IMR-90 (cell line): ENCODE measurements around the gene TAT. TPM values are rescaled to one million over a fixed set of nuclear protein-coding genes. Genes with fewer than 3 reads are reported as not detected.

Experiments used
- ATAC-seq: fragments of 200-7000 bp; cut with Tn5 transposase; 2 replicates; pipeline ENCODE4 v1.9.1; 2020; ENCODE audit warnings: low read depth, mild to moderate bottlenecking, moderate library complexity
- BruUV-seq: library from RNA; stranded (reverse); fragments of 400-500 nt; replicated peaks from 2 replicates; lab custom pipeline; 2021; lab: Mats Ljungman, UMichigan
- CTCF ChIA-PET: fragments of 300-600 bp; formaldehyde crosslinking; extraction: SDS; loops from one replicate; lab custom pipeline; 2021; ENCODE audit warnings: antibody characterized with exemption; lab: Yijun Ruan, JAX
- POLR2A ChIA-PET: fragments of 300-600 bp; sonication (Branson Sonifier 250); formaldehyde crosslinking; loops from one replicate; lab custom pipeline; 2022; ENCODE audit warnings: antibody characterized with exemption; ENCODE audit not compliant: unreplicated experiment; lab: Charles Lee
- DNase-seq: peaks from one replicate; pipeline ENCODE4 v3.0.0; 2013
- H2AFZ ChIP-seq: replicated peaks from 2 replicates; pipeline ENCODE3; 2013; ENCODE audit warnings: low read length, mild to moderate bottlenecking; ENCODE audit not compliant: poor library complexity
- H2AK5ac ChIP-seq: 2 replicates; pipeline ENCODE4 v1.6.1; 2013; ENCODE audit warnings: low read depth, low read length, inconsistent platforms
- H2AK9ac ChIP-seq: replicated peaks from 2 replicates; pipeline ENCODE3; 2013; ENCODE audit warnings: mild to moderate bottlenecking, low read depth, low read length, moderate library complexity; ENCODE audit not compliant: poor library complexity
- H2BK120ac ChIP-seq: 2 replicates; pipeline ENCODE4 v1.6.1; 2013; ENCODE audit warnings: low read depth, low read length, inconsistent platforms
- H2BK15ac ChIP-seq: 3 replicates; pipeline ENCODE4 v1.6.1; 2013; ENCODE audit warnings: low read depth, low read length, inconsistent platforms
- H2BK20ac ChIP-seq: 2 replicates; pipeline ENCODE4 v1.6.1; 2013; ENCODE audit warnings: low read depth, mild to moderate bottlenecking, inconsistent platforms, low read length, moderate library complexity
- H2BK5ac ChIP-seq: 2 replicates; pipeline ENCODE4 v1.6.1; 2013; ENCODE audit warnings: mild to moderate bottlenecking, low read depth, low read length, inconsistent platforms; ENCODE audit not compliant: poor library complexity, severe bottlenecking
- H3K14ac ChIP-seq: replicated peaks from 2 replicates; pipeline ENCODE4 v1.6.1; 2013; ENCODE audit warnings: low read depth, low read length, inconsistent platforms
- H3K18ac ChIP-seq: 2 replicates; pipeline ENCODE4 v1.6.1; 2013; ENCODE audit warnings: low read depth, low read length, control low read depth
- H3K23ac ChIP-seq: 2 replicates; pipeline ENCODE4 v1.6.1; 2013; ENCODE audit warnings: low read depth, low read length, inconsistent platforms
- H3K27ac ChIP-seq: 2 replicates; pipeline ENCODE4 v1.5.1; 2013; ENCODE audit warnings: mild to moderate bottlenecking, control low read depth, low read length; ENCODE audit not compliant: insufficient read depth
- H3K27me3 ChIP-seq: 2 replicates; pipeline ENCODE4 v1.6.1; 2013; ENCODE audit warnings: low read length; ENCODE audit not compliant: control insufficient read depth, insufficient read depth
- H3K36me3 ChIP-seq: 2 replicates; pipeline ENCODE4 v1.6.1; 2013; ENCODE audit warnings: low read length, mixed read lengths; ENCODE audit not compliant: control insufficient read depth, insufficient read depth
- H3K4ac ChIP-seq: 2 replicates; pipeline ENCODE4 v1.6.1; 2013; ENCODE audit warnings: low read depth, low read length, inconsistent platforms
- H3K4me1 ChIP-seq: 2 replicates; pipeline ENCODE4 v1.6.1; 2013; ENCODE audit warnings: low read length, mixed read lengths; ENCODE audit not compliant: control insufficient read depth, insufficient read depth
- H3K4me2 ChIP-seq: 2 replicates; pipeline ENCODE4 v1.6.1; 2013; ENCODE audit warnings: low read depth, mild to moderate bottlenecking, control low read depth, low read length, moderate library complexity
- H3K4me3 ChIP-seq: 2 replicates; pipeline ENCODE4 v1.5.1; 2013; ENCODE audit warnings: low read depth, mild to moderate bottlenecking, control low read depth, low read length, moderate library complexity; ENCODE audit not compliant: insufficient read depth
- H3K56ac ChIP-seq: 2 replicates; pipeline ENCODE4 v1.6.1; 2013; ENCODE audit warnings: low read length, inconsistent platforms; ENCODE audit not compliant: insufficient read depth; ENCODE audit errors: extremely low read depth
- H3K79me1 ChIP-seq, 2 experiments: 2 replicates each; pipeline ENCODE4 v1.6.1; 2013; ENCODE audit warnings: low read length in 2 of 2, inconsistent platforms in 1 of 2, low read depth in 1 of 2
- H3K9ac ChIP-seq: 2 replicates; pipeline ENCODE4 v1.6.1; 2013; ENCODE audit warnings: low read depth, low read length, control low read depth
- H3K9me1 ChIP-seq: 2 replicates; pipeline ENCODE4 v1.6.1; 2013; ENCODE audit warnings: low read length, inconsistent platforms; ENCODE audit not compliant: insufficient read depth
- H3K9me3 ChIP-seq: 2 replicates; pipeline ENCODE4 v1.6.1; 2013; ENCODE audit warnings: low read length; ENCODE audit not compliant: control insufficient read depth, insufficient read depth
- H4K20me1 ChIP-seq: 2 replicates; pipeline ENCODE4 v1.6.1; 2013; ENCODE audit warnings: low read length, inconsistent platforms; ENCODE audit not compliant: insufficient read depth
- H4K5ac ChIP-seq: 2 replicates; pipeline ENCODE4 v1.6.1; 2013; ENCODE audit warnings: mild to moderate bottlenecking, low read depth, low read length, control low read depth
- H4K8ac ChIP-seq, 2 experiments: 2 replicates each; pipeline ENCODE4 v1.6.1; 2013; ENCODE audit warnings: low read depth in 2 of 2, low read length in 2 of 2, control low read depth in 1 of 2, inconsistent platforms in 1 of 2
- H4K91ac ChIP-seq: 2 replicates; pipeline ENCODE4 v1.6.1; 2013; ENCODE audit warnings: low read depth, low read length, inconsistent platforms; ENCODE audit not compliant: insufficient read depth
- BHLHE40 ChIP-seq: fragments of 150-350 bp; IDR thresholded peaks from 2 replicates; pipeline ENCODE4 v1.6.1; 2016; ENCODE audit warnings: mild to moderate bottlenecking, low read depth, low read length
- CEBPB ChIP-seq: IDR thresholded peaks from 2 replicates; pipeline ENCODE4 v1.6.1; 2012; ENCODE audit warnings: low read depth, low read length, improper control_type of control experiment
- CHD1 ChIP-seq: IDR thresholded peaks from 2 replicates; pipeline ENCODE4 v1.6.1; 2012; ENCODE audit warnings: low read depth, low read length, improper control_type of control experiment
- FOS ChIP-seq: fragments of 150-350 bp; IDR thresholded peaks from 2 replicates; pipeline ENCODE4 v1.6.1; 2016; ENCODE audit warnings: low read depth, low read length
- MAFK ChIP-seq: IDR thresholded peaks from 2 replicates; pipeline ENCODE4 v1.6.1; 2012; ENCODE audit warnings: low read depth, low read length, improper control_type of control experiment
- MAZ ChIP-seq: IDR thresholded peaks from 2 replicates; pipeline ENCODE4 v1.6.1; 2012; ENCODE audit warnings: low read depth, mild to moderate bottlenecking, low read length, improper control_type of control experiment, moderate library complexity, borderline replicate concordance
- MXI1 ChIP-seq: IDR thresholded peaks from 2 replicates; pipeline ENCODE4 v1.6.1; 2012; ENCODE audit warnings: low read depth, mild to moderate bottlenecking, low read length, moderate library complexity, borderline replicate concordance
- NFE2L2 ChIP-seq: fragments of 150-350 bp; IDR thresholded peaks from 2 replicates; pipeline ENCODE4 v1.6.1; 2016; ENCODE audit warnings: low read depth, mild to moderate bottlenecking, low read length
- POLR2A ChIP-seq: IDR thresholded peaks from 2 replicates; pipeline ENCODE4 v1.6.1; 2012; ENCODE audit warnings: mild to moderate bottlenecking, low read depth, low read length
- RAD21 ChIP-seq: IDR thresholded peaks from 2 replicates; pipeline ENCODE4 v1.6.1; 2012; ENCODE audit warnings: low read length, improper control_type of control experiment
- RCOR1 ChIP-seq: IDR thresholded peaks from 2 replicates; pipeline ENCODE4 v1.6.1; 2012; ENCODE audit warnings: mild to moderate bottlenecking, low read length, improper control_type of control experiment; ENCODE audit not compliant: insufficient replicate concordance
- RFX5 ChIP-seq: IDR thresholded peaks from 2 replicates; pipeline ENCODE4 v1.8.0; 2012; ENCODE audit warnings: low read depth, mild to moderate bottlenecking, low read length, moderate library complexity
- SMC3 ChIP-seq: fragments of 150-350 bp; IDR thresholded peaks from 2 replicates; pipeline ENCODE4 v1.6.1; 2016; ENCODE audit warnings: low read depth, mild to moderate bottlenecking, antibody characterized with exemption, low read length, moderate library complexity
- WGBS, 2 experiments: methylation state at CpG; one replicate each; pipeline versions ENCODE4 v1.1.5 to v1.1.7; 2013; ENCODE audit warnings: missing lambda C conversion rate in 2 of 2; ENCODE audit not compliant: insufficient read length in 1 of 2; ENCODE audit errors: extremely low coverage in 2 of 2; 5-methylcytosine and 5-hydroxymethylcytosine counted together
- dilution Hi-C: fragments of 300-500 bp; cut with HindIII; formaldehyde crosslinking; loops from one replicate; pipeline ENCODE4 v1.14.3; 2018; ENCODE audit warnings: low sequenced_read_pairs; ENCODE audit not compliant: unreplicated experiment
- in situ Hi-C: fragments of 300-500 bp; cut with MboI; formaldehyde crosslinking; loops from 3 replicates; pipeline ENCODE4 v1.14.3; 2019; ENCODE audit warnings: low sequenced_read_pairs, inconsistent platforms, mixed read lengths
- intact Hi-C: fragments of 100-400 bp; cut with micrococcal nuclease; formaldehyde crosslinking; loops from 2 replicates; pipeline ENCODE4 v1.10.0; 2022
- polyA plus RNA-seq, 3 experiments: library from polyadenylated mRNA; depleted of rRNA; stranded (reverse); fragments of >200 nt; gene quantifications; 2 replicates each; pipeline ENCODE4 v1.2.3, GENCODE V29; 2012; ENCODE audit warnings: low replicate concordance in 1 of 3
- total RNA-seq: library from RNA; depleted of rRNA; stranded (reverse); fragments of >200 nt; gene quantifications from 2 replicates; pipeline ENCODE4 v1.2.3, GENCODE V29; 2012
- TF ChIP-seq, protein P1 (sequence below): conservative IDR thresholded peaks from 2 replicates; pipeline ENCODE4 v1.5.1; 2012; ENCODE audit warnings: mild to moderate bottlenecking, low read depth, low read length, improper control_type of control experiment
- TF ChIP-seq, protein P2 (sequence below): fragments of 150-350 bp; IDR thresholded peaks from 2 replicates; pipeline ENCODE4 v1.6.1; 2017; ENCODE audit warnings: mild to moderate bottlenecking, antibody characterized with exemption, low read length, low read depth
- TF ChIP-seq, protein P3 (sequence below): fragments of 150-350 bp; IDR thresholded peaks from 2 replicates; pipeline ENCODE4 v1.6.1; 2016; ENCODE audit warnings: low read depth, mild to moderate bottlenecking, low read length, moderate library complexity, borderline replicate concordance

The TAT gene
- total and polyA plus RNA-seq, 2 of the 4 experiments (the other 2 are of a cell fraction): not detected

DNA sequence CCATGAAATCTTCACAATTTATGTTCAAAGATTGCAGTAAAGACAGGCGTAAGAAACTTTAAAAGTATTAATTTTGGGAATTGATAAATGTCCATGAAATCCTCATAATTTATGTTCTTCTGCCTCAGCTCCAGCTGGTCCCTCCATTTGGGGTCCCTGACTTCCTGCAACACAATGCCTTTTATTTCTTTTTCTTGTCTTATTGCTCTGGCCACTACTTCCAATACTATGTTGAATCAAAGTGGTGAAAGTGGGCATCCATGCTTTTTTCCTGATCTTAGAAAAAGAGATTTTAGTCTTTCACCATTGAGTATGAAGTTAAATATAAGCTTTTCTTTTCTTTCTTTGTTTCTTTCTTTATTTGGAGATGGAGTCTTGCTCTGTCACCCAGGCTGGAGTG lies 14.3 kb downstream of the TAT start:
- dilution Hi-C loops: no loop called here
- Histone ChIP-seq H3K9me1 (no peaks in the 10 kb centered on the region), H3K79me1 (no peaks in the 10 kb centered on the region), H2AK9ac (no peak overlapping the region), H4K20me1 (no peaks in the 10 kb centered on the region), H4K8ac (no peak overlapping the region), H4K5ac (no peak overlapping the region), H3K9ac (no peak overlapping the region), H2BK20ac (no peak overlapping the region), H3K4me3 (no peak overlapping the region), H3K4ac (no peak overlapping the region), H3K36me3 (no peaks in the 10 kb centered on the region), H3K56ac (no peak overlapping the region), H2BK120ac (no peak overlapping the region), H3K4me1 (no peaks in the 10 kb centered on the region), H3K18ac (no peak overlapping the region), H3K4me2 (no peak overlapping the region), H2AFZ (no peak overlapping the region), H2AK5ac (no peak overlapping the region), H2BK15ac (no peak overlapping the region), H2BK5ac (no peak overlapping the region), H3K27ac (no peak overlapping the region), H3K14ac (no peak overlapping the region), H3K27me3 (no peaks in the 10 kb centered on the region), H3K9me3 (no peaks in the 10 kb centered on the region), H4K91ac (no peak overlapping the region), H3K23ac (no peak overlapping the region)
- no TSS peak for BruUV-seq
- ChIA-PET POLR2A (no interaction called here), CTCF (interaction anchor here (0.6 kb wide), 1 partner anchor 23 kb away, joined by 3 read pairs; no protein-coding TSS in a partner anchor)
- intact Hi-C loops: no loop called here
- no CpG with 5 or more reads among the region's 1 CpG for WGBS, 2 experiments
- TF ChIP-seq BHLHE40 (no peak), MXI1 (no peak), MAFK (no peak), RAD21 (no peak), POLR2A (no peak), FOS (no peak), CEBPB (no peak), RFX5 (no peak), CHD1 (no peak), SMC3 (no peak), MAZ (no peak), NFE2L2 (no peak), RCOR1 (no peak)
- TF ChIP-seq, protein P1, sequence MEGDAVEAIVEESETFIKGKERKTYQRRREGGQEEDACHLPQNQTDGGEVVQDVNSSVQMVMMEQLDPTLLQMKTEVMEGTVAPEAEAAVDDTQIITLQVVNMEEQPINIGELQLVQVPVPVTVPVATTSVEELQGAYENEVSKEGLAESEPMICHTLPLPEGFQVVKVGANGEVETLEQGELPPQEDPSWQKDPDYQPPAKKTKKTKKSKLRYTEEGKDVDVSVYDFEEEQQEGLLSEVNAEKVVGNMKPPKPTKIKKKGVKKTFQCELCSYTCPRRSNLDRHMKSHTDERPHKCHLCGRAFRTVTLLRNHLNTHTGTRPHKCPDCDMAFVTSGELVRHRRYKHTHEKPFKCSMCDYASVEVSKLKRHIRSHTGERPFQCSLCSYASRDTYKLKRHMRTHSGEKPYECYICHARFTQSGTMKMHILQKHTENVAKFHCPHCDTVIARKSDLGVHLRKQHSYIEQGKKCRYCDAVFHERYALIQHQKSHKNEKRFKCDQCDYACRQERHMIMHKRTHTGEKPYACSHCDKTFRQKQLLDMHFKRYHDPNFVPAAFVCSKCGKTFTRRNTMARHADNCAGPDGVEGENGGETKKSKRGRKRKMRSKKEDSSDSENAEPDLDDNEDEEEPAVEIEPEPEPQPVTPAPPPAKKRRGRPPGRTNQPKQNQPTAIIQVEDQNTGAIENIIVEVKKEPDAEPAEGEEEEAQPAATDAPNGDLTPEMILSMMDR: no peak
- TF ChIP-seq, protein P2, sequence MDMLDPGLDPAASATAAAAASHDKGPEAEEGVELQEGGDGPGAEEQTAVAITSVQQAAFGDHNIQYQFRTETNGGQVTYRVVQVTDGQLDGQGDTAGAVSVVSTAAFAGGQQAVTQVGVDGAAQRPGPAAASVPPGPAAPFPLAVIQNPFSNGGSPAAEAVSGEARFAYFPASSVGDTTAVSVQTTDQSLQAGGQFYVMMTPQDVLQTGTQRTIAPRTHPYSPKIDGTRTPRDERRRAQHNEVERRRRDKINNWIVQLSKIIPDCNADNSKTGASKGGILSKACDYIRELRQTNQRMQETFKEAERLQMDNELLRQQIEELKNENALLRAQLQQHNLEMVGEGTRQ: no peak
- TF ChIP-seq, protein P3, sequence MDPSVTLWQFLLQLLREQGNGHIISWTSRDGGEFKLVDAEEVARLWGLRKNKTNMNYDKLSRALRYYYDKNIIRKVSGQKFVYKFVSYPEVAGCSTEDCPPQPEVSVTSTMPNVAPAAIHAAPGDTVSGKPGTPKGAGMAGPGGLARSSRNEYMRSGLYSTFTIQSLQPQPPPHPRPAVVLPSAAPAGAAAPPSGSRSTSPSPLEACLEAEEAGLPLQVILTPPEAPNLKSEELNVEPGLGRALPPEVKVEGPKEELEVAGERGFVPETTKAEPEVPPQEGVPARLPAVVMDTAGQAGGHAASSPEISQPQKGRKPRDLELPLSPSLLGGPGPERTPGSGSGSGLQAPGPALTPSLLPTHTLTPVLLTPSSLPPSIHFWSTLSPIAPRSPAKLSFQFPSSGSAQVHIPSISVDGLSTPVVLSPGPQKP: no peak
- DNase-seq (no peak), ATAC-seq (no peak)
- in situ Hi-C loops: no loop called here
